ENCODE data around the gene CTDSP2. TPM values are rescaled to one million over a fixed set of nuclear protein-coding genes. Genes with fewer than 3 reads are reported as not detected.

CTDSP2 gene
- total and polyA plus RNA-seq, 2 donors (not counting 3 experiments of a cell fraction or from before 2014, with no cell fraction given) = 142 to 146 TPM

- ChIA-PET POLR2A (no interaction called here), CTCF (interaction anchor here (0.8 to 1.2 kb wide), 6 partner anchors 16 to 82 kb away, joined by 3 to 4 read pairs (median 3); no protein-coding TSS in a partner anchor)
- peaks cover 3% of the 10 kb centered on the region for H3K79me2 ChIP-seq (ENCODE audit: control insufficient read depth, insufficient read depth, low read length)
- intact Hi-C loops (cut with micrococcal nuclease) = no loop called here
- H3K4me1 ChIP-seq (ENCODE audit: control insufficient read depth, extremely low read depth, insufficient read depth, low read length) = no peaks in the 10 kb centered on the region
- no peak for DNase-seq (ENCODE audit: low read depth, low spot score)
- no peak overlapping the region for H3K27ac ChIP-seq (ENCODE audit: insufficient read depth, low read depth, low read length)
- H3K9me1 ChIP-seq (replicated peaks; ENCODE audit: control insufficient read depth, extremely low read depth, insufficient read depth, low read length) = no peaks in the 10 kb centered on the region
- H4K20me1 ChIP-seq (replicated peaks; ENCODE audit: control insufficient read depth, extremely low read depth, insufficient read depth, low read length) = no peaks in the 10 kb centered on the region
- H3K9ac ChIP-seq (replicated peaks; ENCODE audit: extremely low read depth, insufficient read depth, low read length) = no peak overlapping the region
- H3K9me3 ChIP-seq (replicated peaks; ENCODE audit: control insufficient read depth, insufficient read depth, low read length) = no peaks in the 10 kb centered on the region
- no peak for FAIRE-seq
- H3K4me2 ChIP-seq (ENCODE audit: insufficient read depth, low read length) = no peak overlapping the region
- H2AFZ ChIP-seq (ENCODE audit: low read depth, low read length) = no peak overlapping the region
- BruUV-seq (replicated peaks) = no TSS peak
- no peaks in the 10 kb centered on the region for H3K27me3 ChIP-seq (ENCODE audit: control insufficient read depth in 2 of 2, insufficient read depth in 2 of 2, low read length in 2 of 2)
- peaks cover 33 to 69% of the 10 kb centered on the region in 2 experiments for H3K36me3 ChIP-seq (ENCODE audit: control insufficient read depth in 2 of 2, extremely low read depth in 1 of 2, insufficient read depth in 2 of 2, low read length in 2 of 2)
- dilution Hi-C loops (cut with MboI; ENCODE audit: extremely low pct_ligation_motif_present, low sequenced_read_pairs) = no loop called here
- TF ChIP-seq CTCF (IDR thresholded peaks at IDR 0.05; ENCODE audit: extremely low read depth in 1 of 2, insufficient read depth in 1 of 2, low read depth in 1 of 2, low read length in 2 of 2) = no peak
- TF ChIP-seq GATA2 (IDR thresholded peaks at IDR 0.05; ENCODE audit: insufficient read depth, insufficient read length, low read depth, low read length) = no peak
- H3K4me3 ChIP-seq (replicated peaks in 1 of 3; ENCODE audit: insufficient read depth in 1 of 3, low read depth in 1 of 3, low read length in 3 of 3) = no peak overlapping the region
Measured at GRCh38 chr12:57823908-57824640, 22.5 kb downstream of the CTDSP2 start.

GRCh38 chr12:57823131-57823907, 23.2 kb downstream of the CTDSP2 start:
- intact Hi-C loops (cut with micrococcal nuclease) (no loop called here), dilution Hi-C loops (cut with MboI; ENCODE audit: extremely low pct_ligation_motif_present, low sequenced_read_pairs) (no loop called here)
- no peak overlapping the region for H3K9ac ChIP-seq (replicated peaks; ENCODE audit: extremely low read depth, insufficient read depth, low read length)
- no peak overlapping the region for H3K4me2 ChIP-seq (ENCODE audit: insufficient read depth, low read length)
- TF ChIP-seq CTCF (IDR thresholded peaks at IDR 0.05; ENCODE audit: extremely low read depth in 1 of 2, insufficient read depth in 1 of 2, low read depth in 1 of 2, low read length in 2 of 2) (no peak), GATA2 (IDR thresholded peaks at IDR 0.05; ENCODE audit: insufficient read depth, insufficient read length, low read depth, low read length) (no peak), EZH2 (IDR thresholded peaks at IDR 0.05; ENCODE audit: borderline replicate concordance, low read depth, low read length, severe bottlenecking) (no peak), MYC (IDR thresholded peaks at IDR 0.05; ENCODE audit: low read depth, low read length) (no peak), JUN (IDR thresholded peaks at IDR 0.05; ENCODE audit: borderline replicate concordance, insufficient read depth, insufficient read length, low read depth) (no peak)
- no peaks in the 10 kb centered on the region for H3K9me3 ChIP-seq (replicated peaks; ENCODE audit: control insufficient read depth, insufficient read depth, low read length)
- H3K4me3 ChIP-seq (replicated peaks in 1 of 3; ENCODE audit: insufficient read depth in 1 of 3, low read depth in 1 of 3, low read length in 3 of 3) = no peak overlapping the region
- no peak for DNase-seq (ENCODE audit: low read depth, low spot score)
- H3K4me1 ChIP-seq (ENCODE audit: control insufficient read depth, extremely low read depth, insufficient read depth, low read length) = no peaks in the 10 kb centered on the region
- H4K20me1 ChIP-seq (replicated peaks; ENCODE audit: control insufficient read depth, extremely low read depth, insufficient read depth, low read length) = no peaks in the 10 kb centered on the region
- no peaks in the 10 kb centered on the region for H3K27me3 ChIP-seq (ENCODE audit: control insufficient read depth in 2 of 2, insufficient read depth in 2 of 2, low read length in 2 of 2)
- peaks cover 29 to 68% of the 10 kb centered on the region in 2 experiments for H3K36me3 ChIP-seq (ENCODE audit: control insufficient read depth in 2 of 2, extremely low read depth in 1 of 2, insufficient read depth in 2 of 2, low read length in 2 of 2)
- no peak overlapping the region for H3K27ac ChIP-seq (ENCODE audit: insufficient read depth, low read depth, low read length)
- H2AFZ ChIP-seq (ENCODE audit: low read depth, low read length) = no peak overlapping the region
- no TSS peak for BruUV-seq (replicated peaks)
- FAIRE-seq = peak; percentile 63
- POLR2A ChIA-PET = no interaction called here
- no peaks in the 10 kb centered on the region for H3K9me1 ChIP-seq (replicated peaks; ENCODE audit: control insufficient read depth, extremely low read depth, insufficient read depth, low read length)
- no peaks in the 10 kb centered on the region for H3K79me2 ChIP-seq (ENCODE audit: control insufficient read depth, insufficient read depth, low read length)
- CTCF ChIA-PET = interaction anchor here (0.8 to 1.2 kb wide), 5 partner anchors 15 to 82 kb away, joined by 3 to 4 read pairs (median 3); no protein-coding TSS in a partner anchor
